CD4-positive, alpha-beta T cell treated with Interleukin-6 for 4 hours (primary cell): ENCODE measurements around the gene XYLT1.

Experiments used
- DNase-seq: peaks from one replicate; pipeline ENCODE4 v3.0.0-alpha.2; 2020; ENCODE audit warnings: mixed read lengths

Gene XYLT1

GRCh38 chr16:17370731-17371285 is 100.0 kb downstream of the XYLT1 start:
- DNase-seq: no peak

- peak; percentile 39 for DNase-seq
These were observed 100.5 kb downstream of the XYLT1 start for GRCh38 chr16:17370223-17370707.

GRCh38 chr16:17369421-17370222 is 101.1 kb downstream of the XYLT1 start:
- peak; percentile 86 for DNase-seq

GRCh38 chr16:17368951-17369350 is 101.8 kb downstream of the XYLT1 start:
- DNase-seq: peak; percentile 50

- peak; percentile 38 for DNase-seq
These were observed 102.3 kb downstream of the XYLT1 start for GRCh38 chr16:17368446-17368845.

GRCh38 chr16:17367923-17368322 is 102.8 kb downstream of the XYLT1 start:
- DNase-seq: peak; percentile 22

- DNase-seq: peak; percentile 50
These were observed 103.7 kb downstream of the XYLT1 start for GRCh38 chr16:17367036-17367435.

GRCh38 chr16:17366299-17366961 is 104.3 kb downstream of the XYLT1 start:
- no peak for DNase-seq

- no peak for DNase-seq
These were observed 105.0 kb downstream of the XYLT1 start for GRCh38 chr16:17365591-17366298.

- no peak for DNase-seq
These were observed 105.6 kb downstream of the XYLT1 start for GRCh38 chr16:17365211-17365541.

GRCh38 chr16:17364319-17365210 is 106.2 kb downstream of the XYLT1 start:
- DNase-seq: peak; percentile 73

- no peak for DNase-seq
These were observed 107.8 kb downstream of the XYLT1 start for GRCh38 chr16:17362946-17363345.

GRCh38 chr16:17362183-17362582 is 108.6 kb downstream of the XYLT1 start:
- no peak for DNase-seq

GRCh38 chr16:17360693-17361122 is 110.1 kb downstream of the XYLT1 start:
- DNase-seq: no peak

GRCh38 chr16:17359788-17360390 is 110.9 kb downstream of the XYLT1 start:
- peak; percentile 70 for DNase-seq

GRCh38 chr16:17358846-17359245 is 111.9 kb downstream of the XYLT1 start:
- no peak for DNase-seq

- DNase-seq: no peak
These were observed 112.4 kb downstream of the XYLT1 start for GRCh38 chr16:17358355-17358754.

- no peak for DNase-seq
These were observed 113.3 kb downstream of the XYLT1 start for GRCh38 chr16:17357307-17358062.

GRCh38 chr16:17356243-17356933 is 114.4 kb downstream of the XYLT1 start:
- no peak for DNase-seq

GRCh38 chr16:17354685-17355084 is 116.1 kb downstream of the XYLT1 start:
- no peak for DNase-seq
